ENCODE measurements around the gene SKIC2. TPM values are rescaled to one million over a fixed set of nuclear protein-coding genes. Genes with fewer than 3 reads are reported as not detected.

The SKIC2 gene
- total and polyA plus RNA-seq, 2 donors (not counting 1 experiment from before 2014, with no cell fraction given), result 21.6 to 58.0 TPM

DNA sequence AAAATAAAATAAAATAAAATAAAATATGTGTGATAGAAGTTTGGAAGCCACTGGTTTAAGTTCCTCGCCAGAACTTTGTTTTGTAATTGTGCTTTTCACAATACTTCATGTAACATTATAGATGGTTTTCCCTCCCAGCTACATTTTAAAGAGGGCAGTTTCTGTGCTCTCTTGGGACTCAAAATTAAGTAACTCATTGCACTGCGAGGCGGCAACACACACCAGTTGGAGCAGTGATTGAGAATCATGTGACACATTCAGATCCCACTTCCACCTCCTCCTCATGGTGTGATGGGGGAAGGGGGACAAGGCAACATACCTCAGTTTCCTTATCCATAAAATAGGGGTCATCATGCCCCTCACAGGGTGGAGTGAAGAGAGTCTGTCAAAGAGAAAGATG is 24.0 kb upstream of the SKIC2 start:
- no peaks in the 10 kb centered on the region for H3K79me2 ChIP-seq (ENCODE audit: control insufficient read depth, insufficient read depth, low read length)
- no peak overlapping the region for H2AFZ ChIP-seq (ENCODE audit: low read length)
- no peaks in the 10 kb centered on the region for H3K36me3 ChIP-seq (ENCODE audit: control insufficient read depth, insufficient read depth, low read length)
- DNase-seq (ENCODE audit: low read depth in 2 of 2), result no peak
- no peak overlapping the region for H3K9ac ChIP-seq (ENCODE audit: insufficient read depth, low read length)
- no peak overlapping the region for H3K4me3 ChIP-seq (replicated peaks in 1 of 4; ENCODE audit: control extremely low read depth in 1 of 4, insufficient read depth in 1 of 4, low read depth in 3 of 4, low read length in 4 of 4)
- TF ChIP-seq, protein P1, sequence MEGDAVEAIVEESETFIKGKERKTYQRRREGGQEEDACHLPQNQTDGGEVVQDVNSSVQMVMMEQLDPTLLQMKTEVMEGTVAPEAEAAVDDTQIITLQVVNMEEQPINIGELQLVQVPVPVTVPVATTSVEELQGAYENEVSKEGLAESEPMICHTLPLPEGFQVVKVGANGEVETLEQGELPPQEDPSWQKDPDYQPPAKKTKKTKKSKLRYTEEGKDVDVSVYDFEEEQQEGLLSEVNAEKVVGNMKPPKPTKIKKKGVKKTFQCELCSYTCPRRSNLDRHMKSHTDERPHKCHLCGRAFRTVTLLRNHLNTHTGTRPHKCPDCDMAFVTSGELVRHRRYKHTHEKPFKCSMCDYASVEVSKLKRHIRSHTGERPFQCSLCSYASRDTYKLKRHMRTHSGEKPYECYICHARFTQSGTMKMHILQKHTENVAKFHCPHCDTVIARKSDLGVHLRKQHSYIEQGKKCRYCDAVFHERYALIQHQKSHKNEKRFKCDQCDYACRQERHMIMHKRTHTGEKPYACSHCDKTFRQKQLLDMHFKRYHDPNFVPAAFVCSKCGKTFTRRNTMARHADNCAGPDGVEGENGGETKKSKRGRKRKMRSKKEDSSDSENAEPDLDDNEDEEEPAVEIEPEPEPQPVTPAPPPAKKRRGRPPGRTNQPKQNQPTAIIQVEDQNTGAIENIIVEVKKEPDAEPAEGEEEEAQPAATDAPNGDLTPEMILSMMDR (conservative IDR thresholded peaks at IDR 0.05 in 1 of 2, IDR thresholded peaks at IDR 0.05 in 1 of 2; ENCODE audit: low read depth in 1 of 2, low read length in 2 of 2), result no peak
- no peak for TF ChIP-seq EZH2 (IDR thresholded peaks at IDR 0.05; ENCODE audit: low read length, missing control alignments)
- no peaks in the 10 kb centered on the region for H3K9me3 ChIP-seq (ENCODE audit: control insufficient read depth, insufficient read depth, low read depth, low read length)
- no peak overlapping the region for H3K27ac ChIP-seq (ENCODE audit: insufficient read depth, low read length)
- no peak overlapping the region for H3K4me2 ChIP-seq (ENCODE audit: extremely low read depth, insufficient read depth, low read length)
- H3K4me1 ChIP-seq (ENCODE audit: control insufficient read depth, extremely low read depth, insufficient read depth, low read length), result no peaks in the 10 kb centered on the region
- H3K27me3 ChIP-seq (ENCODE audit: control insufficient read depth, insufficient read depth, low read length), result no peaks in the 10 kb centered on the region
- no peaks in the 10 kb centered on the region for H4K20me1 ChIP-seq (ENCODE audit: control insufficient read depth, extremely low read depth, insufficient read depth, low read length)

DNA sequence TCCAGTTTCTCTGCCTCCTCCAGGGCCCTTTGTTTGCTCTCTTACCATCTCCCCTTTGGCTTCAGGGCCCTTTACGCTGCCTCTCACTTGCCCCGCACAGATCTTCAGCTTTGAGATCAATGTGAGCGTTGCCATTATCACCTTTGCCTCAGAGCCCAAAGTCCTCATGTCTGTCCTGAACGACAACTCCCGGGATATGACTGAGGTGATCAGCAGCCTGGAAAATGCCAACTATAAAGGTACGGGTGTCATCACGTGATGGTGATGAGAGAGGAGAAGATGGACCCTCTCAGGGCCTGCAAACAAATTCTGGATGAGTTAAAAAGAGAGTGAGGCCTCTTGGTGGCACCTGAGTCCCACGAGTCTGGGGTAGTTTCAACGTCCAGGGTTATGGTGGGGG is 23.2 kb upstream of the SKIC2 start:
- H3K4me2 ChIP-seq (ENCODE audit: extremely low read depth, insufficient read depth, low read length), result no peak overlapping the region
- H3K27me3 ChIP-seq (ENCODE audit: control insufficient read depth, insufficient read depth, low read length), result no peaks in the 10 kb centered on the region
- H2AFZ ChIP-seq (ENCODE audit: low read length), result no peak overlapping the region
- no peaks in the 10 kb centered on the region for H4K20me1 ChIP-seq (ENCODE audit: control insufficient read depth, extremely low read depth, insufficient read depth, low read length)
- no peaks in the 10 kb centered on the region for H3K4me1 ChIP-seq (ENCODE audit: control insufficient read depth, extremely low read depth, insufficient read depth, low read length)
- no peak overlapping the region for H3K4me3 ChIP-seq (replicated peaks in 1 of 4; ENCODE audit: control extremely low read depth in 1 of 4, insufficient read depth in 1 of 4, low read depth in 3 of 4, low read length in 4 of 4)
- no peaks in the 10 kb centered on the region for H3K79me2 ChIP-seq (ENCODE audit: control insufficient read depth, insufficient read depth, low read length)
- H3K9me3 ChIP-seq (ENCODE audit: control insufficient read depth, insufficient read depth, low read depth, low read length), result no peaks in the 10 kb centered on the region
- no peak overlapping the region for H3K9ac ChIP-seq (ENCODE audit: insufficient read depth, low read length)
- no peak for DNase-seq (ENCODE audit: low read depth in 2 of 2)
- no peak overlapping the region for H3K27ac ChIP-seq (ENCODE audit: insufficient read depth, low read length)
- TF ChIP-seq, protein P1 (conservative IDR thresholded peaks at IDR 0.05 in 1 of 2, IDR thresholded peaks at IDR 0.05 in 1 of 2; ENCODE audit: low read depth in 1 of 2, low read length in 2 of 2), result no peak
- no peak for TF ChIP-seq EZH2 (IDR thresholded peaks at IDR 0.05; ENCODE audit: low read length, missing control alignments)
- H3K36me3 ChIP-seq (ENCODE audit: control insufficient read depth, insufficient read depth, low read length), result no peaks in the 10 kb centered on the region

DNA sequence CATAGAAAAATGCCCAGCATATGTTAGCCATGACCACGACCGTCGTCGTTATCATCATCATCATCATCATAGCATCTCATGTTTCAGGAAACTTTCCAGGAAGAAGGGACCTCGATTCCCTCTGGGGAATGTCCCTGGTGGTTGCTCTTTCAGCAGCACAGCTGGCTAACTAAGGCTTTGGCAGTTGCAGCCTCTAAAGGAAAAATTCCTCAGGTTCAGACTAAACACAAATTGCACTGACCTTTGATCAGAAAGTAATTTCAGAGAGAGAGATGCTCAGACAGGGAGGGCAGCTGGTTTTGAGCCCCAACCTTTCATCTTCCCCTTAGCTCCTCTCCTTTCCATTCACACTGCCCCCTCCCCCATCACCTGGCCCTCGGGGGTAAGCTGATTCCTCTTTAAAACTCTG is 18.7 kb upstream of the SKIC2 start:
- Histone ChIP-seq H3K4me1 (ENCODE audit: control insufficient read depth, extremely low read depth, insufficient read depth, low read length) (peaks cover 6% of the 10 kb centered on the region), H3K4me3 (replicated peaks in 1 of 4; ENCODE audit: control extremely low read depth in 1 of 4, insufficient read depth in 1 of 4, low read depth in 3 of 4, low read length in 4 of 4) (no peak overlapping the region), H3K9ac (ENCODE audit: insufficient read depth, low read length) (no peak overlapping the region), H3K4me2 (ENCODE audit: extremely low read depth, insufficient read depth, low read length) (no peak overlapping the region), H3K36me3 (ENCODE audit: control insufficient read depth, insufficient read depth, low read length) (no peaks in the 10 kb centered on the region), H2AFZ (ENCODE audit: low read length) (no peak overlapping the region), H3K9me3 (ENCODE audit: control insufficient read depth, insufficient read depth, low read depth, low read length) (no peaks in the 10 kb centered on the region), H3K79me2 (ENCODE audit: control insufficient read depth, insufficient read depth, low read length) (no peaks in the 10 kb centered on the region), H4K20me1 (ENCODE audit: control insufficient read depth, extremely low read depth, insufficient read depth, low read length) (no peaks in the 10 kb centered on the region), H3K27me3 (ENCODE audit: control insufficient read depth, insufficient read depth, low read length) (peaks cover 4% of the 10 kb centered on the region), H3K27ac (ENCODE audit: insufficient read depth, low read length) (no peak overlapping the region)
- no peak for TF ChIP-seq EZH2 (IDR thresholded peaks at IDR 0.05; ENCODE audit: low read length, missing control alignments)
- TF ChIP-seq, protein P1 (conservative IDR thresholded peaks at IDR 0.05 in 1 of 2, IDR thresholded peaks at IDR 0.05 in 1 of 2; ENCODE audit: low read depth in 1 of 2, low read length in 2 of 2), result peak in 1 of 2 donors; percentile 2
- peak in 1 of 2 donors; percentile 31 for DNase-seq (ENCODE audit: low read depth in 2 of 2)

Data from fibroblast of lung (primary cell).